Measurements from ENCODE around the gene TMEM115. TPM values are rescaled to one million over a fixed set of nuclear protein-coding genes. Genes with fewer than 3 reads are reported as not detected.

The TMEM115 gene, protein sequence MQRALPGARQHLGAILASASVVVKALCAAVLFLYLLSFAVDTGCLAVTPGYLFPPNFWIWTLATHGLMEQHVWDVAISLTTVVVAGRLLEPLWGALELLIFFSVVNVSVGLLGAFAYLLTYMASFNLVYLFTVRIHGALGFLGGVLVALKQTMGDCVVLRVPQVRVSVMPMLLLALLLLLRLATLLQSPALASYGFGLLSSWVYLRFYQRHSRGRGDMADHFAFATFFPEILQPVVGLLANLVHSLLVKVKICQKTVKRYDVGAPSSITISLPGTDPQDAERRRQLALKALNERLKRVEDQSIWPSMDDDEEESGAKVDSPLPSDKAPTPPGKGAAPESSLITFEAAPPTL
- total RNA-seq (2012; rRNA removed) = 58.3 and 62.5 TPM in 2 replicates

DNA sequence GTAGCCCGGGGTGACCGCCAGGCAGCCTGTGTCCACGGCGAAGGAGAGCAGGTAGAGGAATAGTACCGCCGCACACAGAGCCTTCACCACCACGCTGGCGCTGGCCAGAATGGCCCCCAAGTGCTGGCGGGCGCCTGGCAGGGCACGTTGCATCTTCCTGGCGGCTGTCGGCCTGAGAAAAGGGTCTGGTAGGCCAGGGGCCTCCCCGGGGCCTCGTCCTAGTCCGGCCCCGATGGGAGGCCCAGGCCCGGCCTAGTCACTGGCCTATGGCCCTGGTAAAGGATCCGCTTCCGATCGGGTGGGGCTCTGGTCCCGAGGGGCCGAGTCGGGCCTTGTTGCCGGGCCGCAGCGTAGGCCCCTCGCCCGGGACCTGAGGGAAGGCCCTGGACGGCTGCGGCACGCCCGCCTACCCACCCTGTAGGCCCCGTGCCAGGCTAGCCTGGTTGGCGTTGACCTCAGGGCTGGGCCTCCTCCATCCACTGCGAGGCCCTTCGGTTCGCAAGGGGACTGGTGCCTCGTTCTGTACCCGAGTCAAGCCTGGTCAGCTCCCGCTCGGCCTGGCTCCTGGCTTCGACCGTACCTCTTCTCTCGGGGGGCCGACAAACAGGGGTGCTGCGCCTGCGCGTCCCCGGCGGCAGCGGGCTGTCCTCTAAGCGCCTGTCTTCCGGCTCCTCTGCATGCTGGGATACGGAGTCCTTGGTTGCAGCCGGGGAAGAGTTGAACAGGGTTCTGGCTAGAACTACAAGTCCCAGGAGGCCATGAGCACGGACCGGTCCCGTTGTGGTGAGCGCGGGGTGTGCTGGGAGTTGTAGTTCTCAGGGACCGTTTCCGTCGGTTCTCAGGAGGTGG lies at the start of gene TMEM115:
TMEM115 (minus strand) TSS at position 611 of the 849 bp plus-strand sequence; CDS start at position 153, 458 bp downstream.
- Histone ChIP-seq H3K9ac (ENCODE audit: low read depth, low read length) (peak within 1 kb of the TSS; percentile 97), H3K9me3 (replicated peaks; ENCODE audit: low read length) (no peaks in the 10 kb centered on the region), H3K4me3 (ENCODE audit: low read length) (peak within 1 kb of the TSS; percentile 94), H3K4me2 (ENCODE audit: low read length) (peak within 1 kb of the TSS; percentile 98), H3K4me1 (ENCODE audit: control insufficient read depth, insufficient read depth, low read length) (peaks cover 33% of the 10 kb centered on the region), H3K27me3 (ENCODE audit: control insufficient read depth, insufficient read depth, low read length) (no peaks in the 10 kb centered on the region), H3K36me3 (ENCODE audit: insufficient read depth, low read length) (peaks cover 39% of the 10 kb centered on the region)

- no peaks in the 10 kb centered on the region for H3K36me3 ChIP-seq (ENCODE audit: insufficient read depth, low read length)
- no peaks in the 10 kb centered on the region for H3K4me1 ChIP-seq (ENCODE audit: control insufficient read depth, insufficient read depth, low read length)
- peaks cover 53% of the 10 kb centered on the region for H3K27me3 ChIP-seq (ENCODE audit: control insufficient read depth, insufficient read depth, low read length)
- H3K4me2 ChIP-seq (ENCODE audit: low read length) = no peak overlapping the region
- H3K4me3 ChIP-seq (ENCODE audit: low read length) = no peak overlapping the region
- H3K9ac ChIP-seq (ENCODE audit: low read depth, low read length) = no peak overlapping the region
- no peaks in the 10 kb centered on the region for H3K9me3 ChIP-seq (replicated peaks; ENCODE audit: low read length)
Measured at GRCh38 chr3:50408443-50408944, 49.2 kb upstream of the TMEM115 start.

- Histone ChIP-seq H3K36me3 (ENCODE audit: insufficient read depth, low read length) (no peaks in the 10 kb centered on the region), H3K4me3 (ENCODE audit: low read length) (no peak overlapping the region)
Measured at GRCh38 chr3:50406487-50406886, 47.2 kb upstream of the TMEM115 start.

GRCh38 chr3:50405249-50405648 lies 45.9 kb upstream of the TMEM115 start:
- Histone ChIP-seq H3K36me3 (ENCODE audit: insufficient read depth, low read length) (no peaks in the 10 kb centered on the region), H3K4me2 (ENCODE audit: low read length) (no peak overlapping the region), H3K27me3 (ENCODE audit: control insufficient read depth, insufficient read depth, low read length) (peaks cover 43% of the 10 kb centered on the region), H3K9me3 (replicated peaks; ENCODE audit: low read length) (no peaks in the 10 kb centered on the region), H3K4me3 (ENCODE audit: low read length) (no peak overlapping the region), H3K9ac (ENCODE audit: low read depth, low read length) (no peak overlapping the region), H3K4me1 (ENCODE audit: control insufficient read depth, insufficient read depth, low read length) (no peaks in the 10 kb centered on the region)

More at GRCh38 chr3:50406487-50406886, 47.2 kb upstream of the TMEM115 start:
- Histone ChIP-seq H3K9me3 (replicated peaks; ENCODE audit: low read length) (no peaks in the 10 kb centered on the region), H3K4me1 (ENCODE audit: control insufficient read depth, insufficient read depth, low read length) (no peaks in the 10 kb centered on the region), H3K4me2 (ENCODE audit: low read length) (no peak overlapping the region), H3K9ac (ENCODE audit: low read depth, low read length) (no peak overlapping the region), H3K27me3 (ENCODE audit: control insufficient read depth, insufficient read depth, low read length) (peaks cover 49% of the 10 kb centered on the region)

DNA sequence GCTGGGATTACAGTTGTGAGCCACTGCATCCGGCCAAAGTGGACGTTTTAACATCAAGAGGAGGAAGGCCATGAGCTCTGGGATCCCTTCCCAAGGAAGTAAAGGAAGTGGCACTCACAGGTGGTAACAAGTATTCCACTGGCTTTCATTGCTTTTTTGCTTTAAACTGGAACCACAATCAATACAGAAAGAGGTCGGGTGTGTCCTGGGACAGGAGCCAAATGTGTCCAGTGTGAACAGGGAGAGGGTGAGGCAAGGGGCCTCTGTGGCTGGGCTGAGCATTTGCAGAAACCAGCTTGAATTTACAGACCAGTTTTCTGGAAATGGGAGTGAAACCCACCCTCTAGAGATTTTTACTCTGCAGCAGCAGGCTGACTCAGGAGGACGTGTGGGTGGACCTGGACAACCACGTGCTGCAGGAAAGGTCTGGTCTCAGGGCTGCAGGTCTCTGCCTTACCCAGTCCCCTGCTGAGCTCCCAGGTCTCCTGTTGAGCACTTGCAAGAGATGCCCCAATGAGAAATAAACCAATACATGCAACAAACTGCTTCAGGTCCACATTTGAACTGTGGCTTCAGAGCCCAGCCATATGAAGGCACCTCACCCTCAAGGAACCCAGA lies 42.8 kb upstream of the TMEM115 start:
- Histone ChIP-seq H3K4me1 (ENCODE audit: control insufficient read depth, insufficient read depth, low read length) (no peaks in the 10 kb centered on the region), H3K4me3 (ENCODE audit: low read length) (no peak overlapping the region), H3K4me2 (ENCODE audit: low read length) (no peak overlapping the region), H3K27me3 (ENCODE audit: control insufficient read depth, insufficient read depth, low read length) (peaks cover 32% of the 10 kb centered on the region), H3K9me3 (replicated peaks; ENCODE audit: low read length) (no peaks in the 10 kb centered on the region), H3K9ac (ENCODE audit: low read depth, low read length) (no peak overlapping the region), H3K36me3 (ENCODE audit: insufficient read depth, low read length) (no peaks in the 10 kb centered on the region)

DNA sequence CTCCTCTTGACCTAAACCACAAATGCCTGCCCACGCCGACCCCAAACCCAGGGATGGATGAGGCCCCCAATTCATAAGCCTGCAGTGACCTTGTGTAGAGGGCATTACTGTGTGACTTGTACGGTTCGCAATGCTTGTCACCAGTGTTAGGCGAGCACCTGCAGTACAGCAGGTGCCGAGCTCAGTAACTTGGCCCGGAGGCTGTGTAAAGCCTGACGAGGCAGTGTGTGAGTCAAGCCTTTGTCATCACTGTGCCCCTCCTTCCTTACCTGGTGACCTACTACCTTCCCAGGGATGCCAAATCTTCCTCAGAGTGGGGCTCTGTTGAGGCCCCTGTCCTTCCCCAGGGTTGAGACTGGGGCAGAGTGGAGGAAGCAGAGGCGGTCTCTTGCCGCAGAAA lies 37.2 kb upstream of the TMEM115 start:
- H3K9ac ChIP-seq (ENCODE audit: low read depth, low read length) = no peak overlapping the region
- H3K4me3 ChIP-seq (ENCODE audit: low read length) = no peak overlapping the region
- no peaks in the 10 kb centered on the region for H3K4me1 ChIP-seq (ENCODE audit: control insufficient read depth, insufficient read depth, low read length)
- H3K4me2 ChIP-seq (ENCODE audit: low read length) = no peak overlapping the region
- H3K27me3 ChIP-seq (ENCODE audit: control insufficient read depth, insufficient read depth, low read length) = peaks cover 48% of the 10 kb centered on the region
- no peaks in the 10 kb centered on the region for H3K36me3 ChIP-seq (ENCODE audit: insufficient read depth, low read length)
- no peaks in the 10 kb centered on the region for H3K9me3 ChIP-seq (replicated peaks; ENCODE audit: low read length)

DNA sequence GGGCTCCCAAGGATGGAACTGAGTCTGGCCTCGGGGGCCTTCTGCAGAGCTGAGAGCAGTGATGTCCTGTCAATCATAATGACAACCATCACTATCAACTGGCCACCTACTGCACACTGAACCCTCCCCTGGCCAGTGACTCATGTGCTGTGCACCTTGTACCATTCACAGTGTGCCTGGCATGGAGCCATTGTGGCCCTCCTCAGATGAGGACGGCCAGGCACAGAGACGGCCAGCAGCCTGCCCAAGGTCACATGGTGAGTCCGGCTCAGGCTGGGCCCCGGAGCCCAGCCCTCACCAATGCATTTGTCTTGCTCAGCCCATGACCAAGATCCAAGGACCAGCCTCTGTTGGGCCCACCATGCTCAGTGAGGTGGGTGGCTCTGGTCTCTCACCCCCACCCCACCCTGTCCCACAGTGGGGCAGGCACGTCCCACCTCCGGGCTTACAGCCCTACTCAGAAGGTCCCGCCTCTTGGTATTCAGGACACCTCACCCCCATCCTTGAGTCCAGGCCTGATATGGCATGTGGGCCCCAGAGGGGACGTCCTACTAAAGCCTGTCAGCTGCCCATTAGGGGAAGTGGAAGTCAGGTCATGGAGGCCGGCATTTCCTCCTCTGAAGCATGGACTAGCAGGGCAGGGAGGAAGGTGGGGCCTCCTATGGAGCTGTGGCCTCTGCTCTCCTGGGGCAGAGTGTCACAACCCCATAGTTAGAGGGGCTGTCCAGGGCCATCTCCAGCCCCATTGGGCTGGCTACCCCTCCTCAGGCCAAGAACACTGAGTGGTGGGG lies 35.9 kb upstream of the TMEM115 start:
- H3K36me3 ChIP-seq (ENCODE audit: insufficient read depth, low read length) = no peaks in the 10 kb centered on the region
- H3K9ac ChIP-seq (ENCODE audit: low read depth, low read length) = no peak overlapping the region
- H3K9me3 ChIP-seq (replicated peaks; ENCODE audit: low read length) = no peaks in the 10 kb centered on the region
- H3K4me3 ChIP-seq (ENCODE audit: low read length) = no peak overlapping the region
- H3K27me3 ChIP-seq (ENCODE audit: control insufficient read depth, insufficient read depth, low read length) = peaks cover 56% of the 10 kb centered on the region
- no peaks in the 10 kb centered on the region for H3K4me1 ChIP-seq (ENCODE audit: control insufficient read depth, insufficient read depth, low read length)
- no peak overlapping the region for H3K4me2 ChIP-seq (ENCODE audit: low read length)

- no peak overlapping the region for H3K9ac ChIP-seq (ENCODE audit: low read depth, low read length)
- peaks cover 57% of the 10 kb centered on the region for H3K27me3 ChIP-seq (ENCODE audit: control insufficient read depth, insufficient read depth, low read length)
- no peak overlapping the region for H3K4me2 ChIP-seq (ENCODE audit: low read length)
- no peaks in the 10 kb centered on the region for H3K9me3 ChIP-seq (replicated peaks; ENCODE audit: low read length)
- H3K4me3 ChIP-seq (ENCODE audit: low read length) = no peak overlapping the region
- H3K36me3 ChIP-seq (ENCODE audit: insufficient read depth, low read length) = no peaks in the 10 kb centered on the region
- no peaks in the 10 kb centered on the region for H3K4me1 ChIP-seq (ENCODE audit: control insufficient read depth, insufficient read depth, low read length)
Measured at GRCh38 chr3:50393061-50393460, 33.7 kb upstream of the TMEM115 start.

DNA sequence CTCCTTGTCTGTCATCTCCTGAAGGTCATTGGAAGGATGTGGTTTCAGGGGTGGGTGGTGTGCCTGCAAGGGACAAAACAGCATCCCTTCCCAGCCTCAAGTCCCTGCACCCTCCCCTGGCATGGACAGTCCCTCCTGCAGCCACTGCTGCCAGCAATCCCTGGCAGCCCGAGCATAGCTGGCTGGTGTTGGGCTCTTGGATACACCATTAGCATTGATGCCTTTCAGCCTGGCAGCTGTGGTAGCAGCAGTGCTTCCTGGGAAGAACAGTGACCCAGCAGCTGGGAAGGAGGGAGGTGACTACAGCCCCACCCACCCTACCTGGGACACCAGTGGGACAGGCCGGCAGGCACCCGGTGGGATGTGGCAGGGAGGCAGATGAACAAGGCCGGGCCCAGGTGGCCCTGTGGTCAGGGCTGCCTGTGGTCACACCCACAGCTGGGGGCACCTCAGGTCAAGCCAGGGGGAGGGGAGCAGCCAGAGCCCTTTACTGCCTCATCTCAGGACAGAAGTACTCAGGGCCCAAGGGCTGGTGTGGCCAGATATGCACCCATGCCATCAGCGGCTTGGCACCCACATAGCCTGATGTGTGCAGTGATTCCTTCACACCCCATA lies 32.9 kb upstream of the TMEM115 start:
- Histone ChIP-seq H3K4me3 (ENCODE audit: low read length) (no peak overlapping the region), H3K4me1 (ENCODE audit: control insufficient read depth, insufficient read depth, low read length) (no peaks in the 10 kb centered on the region)

DNA sequence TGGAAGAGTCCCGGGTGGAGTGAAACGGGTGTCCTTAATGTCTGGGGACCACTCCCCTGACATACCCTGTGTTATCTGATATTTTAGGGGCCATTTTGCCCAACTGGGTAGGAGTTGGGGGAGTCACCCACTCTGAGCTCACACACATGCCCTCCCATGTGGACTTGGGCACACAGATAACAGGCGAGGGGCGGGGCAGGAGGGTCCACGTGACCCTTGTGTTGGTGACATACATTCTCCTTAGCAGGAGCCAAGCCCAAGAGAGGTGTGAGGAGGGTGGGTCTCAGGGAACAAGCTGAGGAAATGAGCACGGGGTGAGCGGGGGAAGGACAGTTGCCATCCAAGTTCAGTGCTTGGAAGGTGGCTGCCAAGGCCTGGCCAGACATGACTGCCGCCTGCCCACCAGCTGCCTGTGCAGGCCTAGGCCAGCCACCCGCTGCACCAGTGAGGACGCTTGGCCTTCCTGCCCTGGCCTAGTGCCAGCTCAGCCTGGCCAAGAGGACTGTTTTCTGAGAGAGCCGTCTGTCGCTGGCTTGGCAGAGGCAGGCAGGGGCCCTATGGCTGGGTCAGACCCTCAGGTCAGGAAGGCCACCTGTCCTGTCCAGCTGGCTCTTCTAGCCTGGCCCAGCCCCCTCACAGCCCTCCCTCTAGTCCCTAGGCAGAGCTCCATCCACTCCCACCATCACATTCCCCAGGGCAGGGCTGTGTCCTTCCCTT lies 31.3 kb upstream of the TMEM115 start:
- Histone ChIP-seq H3K36me3 (ENCODE audit: insufficient read depth, low read length) (no peaks in the 10 kb centered on the region), H3K4me2 (ENCODE audit: low read length) (no peak overlapping the region), H3K9ac (ENCODE audit: low read depth, low read length) (no peak overlapping the region), H3K9me3 (replicated peaks; ENCODE audit: low read length) (no peaks in the 10 kb centered on the region), H3K4me1 (ENCODE audit: control insufficient read depth, insufficient read depth, low read length) (no peaks in the 10 kb centered on the region), H3K27me3 (ENCODE audit: control insufficient read depth, insufficient read depth, low read length) (peaks cover 71% of the 10 kb centered on the region), H3K4me3 (ENCODE audit: low read length) (no peak overlapping the region)

More for the DNA sequence above, 32.9 kb upstream of the TMEM115 start:
- Histone ChIP-seq H3K9ac (ENCODE audit: low read depth, low read length) (no peak overlapping the region), H3K27me3 (ENCODE audit: control insufficient read depth, insufficient read depth, low read length) (peaks cover 64% of the 10 kb centered on the region), H3K4me2 (ENCODE audit: low read length) (no peak overlapping the region), H3K36me3 (ENCODE audit: insufficient read depth, low read length) (no peaks in the 10 kb centered on the region), H3K9me3 (replicated peaks; ENCODE audit: low read length) (no peaks in the 10 kb centered on the region)
